B cell (primary cell): ENCODE data around the gene MIS18A.

Experiments
- EZH2 ChIP-seq: IDR thresholded peaks from 2 replicates; pipeline ENCODE4 v1.6.1; 2012; ENCODE audit warnings: borderline replicate concordance, low read depth, mild to moderate bottlenecking, moderate library complexity, low read length; ENCODE audit not compliant: insufficient read depth, poor library complexity, severe bottlenecking
- TF ChIP-seq, protein P1 (sequence below): fragments of 200-600 bp; IDR thresholded peaks from one replicate; pipeline ENCODE4 v1.8.0; 2022; ENCODE audit warnings: antibody characterized with exemption, mild to moderate bottlenecking

DNA sequence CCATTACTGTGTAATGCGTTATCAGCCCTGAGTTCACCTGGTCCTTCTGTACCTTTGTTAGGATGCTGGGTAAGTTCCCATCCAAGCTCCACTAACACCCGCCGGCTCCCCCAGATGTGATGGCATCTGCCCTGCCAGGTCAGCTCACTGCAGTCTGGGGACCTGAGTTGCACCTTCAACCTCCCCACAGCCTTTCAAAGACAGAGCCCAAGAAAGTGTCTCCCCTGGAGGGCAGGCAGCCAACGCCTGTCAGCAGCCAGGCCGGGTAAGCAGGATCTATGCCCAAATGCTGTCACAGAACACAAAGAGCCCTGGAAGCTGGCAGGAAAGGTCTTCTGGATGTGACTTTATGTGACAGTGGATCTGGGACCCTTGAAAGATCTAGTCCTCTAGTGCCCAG lies 33.5 kb upstream of the MIS18A start:
- TF ChIP-seq, protein P1, sequence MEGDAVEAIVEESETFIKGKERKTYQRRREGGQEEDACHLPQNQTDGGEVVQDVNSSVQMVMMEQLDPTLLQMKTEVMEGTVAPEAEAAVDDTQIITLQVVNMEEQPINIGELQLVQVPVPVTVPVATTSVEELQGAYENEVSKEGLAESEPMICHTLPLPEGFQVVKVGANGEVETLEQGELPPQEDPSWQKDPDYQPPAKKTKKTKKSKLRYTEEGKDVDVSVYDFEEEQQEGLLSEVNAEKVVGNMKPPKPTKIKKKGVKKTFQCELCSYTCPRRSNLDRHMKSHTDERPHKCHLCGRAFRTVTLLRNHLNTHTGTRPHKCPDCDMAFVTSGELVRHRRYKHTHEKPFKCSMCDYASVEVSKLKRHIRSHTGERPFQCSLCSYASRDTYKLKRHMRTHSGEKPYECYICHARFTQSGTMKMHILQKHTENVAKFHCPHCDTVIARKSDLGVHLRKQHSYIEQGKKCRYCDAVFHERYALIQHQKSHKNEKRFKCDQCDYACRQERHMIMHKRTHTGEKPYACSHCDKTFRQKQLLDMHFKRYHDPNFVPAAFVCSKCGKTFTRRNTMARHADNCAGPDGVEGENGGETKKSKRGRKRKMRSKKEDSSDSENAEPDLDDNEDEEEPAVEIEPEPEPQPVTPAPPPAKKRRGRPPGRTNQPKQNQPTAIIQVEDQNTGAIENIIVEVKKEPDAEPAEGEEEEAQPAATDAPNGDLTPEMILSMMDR: no peak
- no peak for TF ChIP-seq EZH2
